CD4-positive, CD25-positive, alpha-beta regulatory T cell (primary cell): ENCODE measurements around the gene PHACTR1. TPM values are rescaled to one million over a fixed set of nuclear protein-coding genes. Genes with fewer than 3 reads are reported as not detected.

Experiments
- ATAC-seq, 2 donors: fragments of 150-1000 bp; cut with Tn5 transposase; one replicate each; pipeline ENCODE4 v1.10.0; 2021; ENCODE audit warnings: low read depth in 2 of 2, moderate number of reproducible peaks in 2 of 2, moderate library complexity in 1 of 2
- DNase-seq, 3 donors: peaks; one replicate each; pipeline versions ENCODE4 v3.0.0 to v3.0.0-alpha.2; 2012 to 2022; ENCODE audit warnings: mixed read lengths in 1 of 3
- H3K27ac ChIP-seq: one replicate; pipeline ENCODE4 v1.7.0; 2013; ENCODE audit warnings: mild to moderate bottlenecking, low read length; ENCODE audit not compliant: insufficient read depth, poor library complexity, severe bottlenecking
- H3K27me3 ChIP-seq: one replicate; pipeline ENCODE4 v1.7.0; 2013; ENCODE audit warnings: low read length; ENCODE audit not compliant: control insufficient read depth, insufficient read depth
- H3K36me3 ChIP-seq: one replicate; pipeline ENCODE4 v1.7.0; 2013; ENCODE audit warnings: mild to moderate bottlenecking, low read length, moderate library complexity; ENCODE audit not compliant: control insufficient read depth, insufficient read depth
- H3K4me1 ChIP-seq: 2 replicates; pipeline ENCODE4 v1.7.0; 2013; ENCODE audit warnings: mild to moderate bottlenecking, low read length; ENCODE audit not compliant: insufficient read depth, control insufficient read depth, poor library complexity, severe bottlenecking
- H3K4me3 ChIP-seq: one replicate; pipeline ENCODE4 v1.7.0; 2013; ENCODE audit warnings: low read depth, mild to moderate bottlenecking, low read length, moderate library complexity
- H3K9me3 ChIP-seq, 2 experiments: 1 replicate in 1 of 2; 2 replicates in 1 of 2; pipeline ENCODE4 v1.7.0; 2013; ENCODE audit warnings: low read length in 2 of 2, mild to moderate bottlenecking in 1 of 2, moderate library complexity in 1 of 2; ENCODE audit not compliant: control insufficient read depth in 2 of 2
- H3K27ac Mint-ChIP-seq, 3 donors: one replicate each; pipeline ENCODE4 v1.8.0; 2020 to 2022; ENCODE audit warnings: mild to moderate bottlenecking in 3 of 3, mixed read lengths in 3 of 3, moderate library complexity in 2 of 3
- H3K27me3 Mint-ChIP-seq: one replicate; pipeline ENCODE4 v1.8.0; 2022; ENCODE audit warnings: mild to moderate bottlenecking, mixed read lengths
- H3K36me3 Mint-ChIP-seq: one replicate; pipeline ENCODE4 v1.8.0; 2020; ENCODE audit warnings: mixed read lengths
- H3K4me1 Mint-ChIP-seq, 4 donors: one replicate each; pipeline ENCODE4 v1.8.0; 2020 to 2022; ENCODE audit warnings: mixed read lengths in 4 of 4, mild to moderate bottlenecking in 1 of 4
- H3K4me3 Mint-ChIP-seq, 4 donors: one replicate each; pipeline ENCODE4 v1.8.0; 2020 to 2022; ENCODE audit warnings: mild to moderate bottlenecking in 4 of 4, mixed read lengths in 4 of 4, moderate library complexity in 3 of 4
- H3K9me3 Mint-ChIP-seq, 7 donors: one replicate each; pipeline ENCODE4 v1.8.0; 2020 to 2022; ENCODE audit warnings: mixed read lengths in 7 of 7, mild to moderate bottlenecking in 3 of 7, moderate library complexity in 2 of 7
- polyA plus RNA-seq, 4 donors: library from polyadenylated mRNA; unstranded; fragments of 300-500 nt; fragmentation: Illumina TruSeq; gene quantifications; one replicate each; pipeline ENCODE4 v1.2.3, GENCODE V29; 2021
- total RNA-seq: library from RNA; stranded (reverse); gene quantifications from one replicate; pipeline ENCODE4 v1.2.3, GENCODE V29; 2022

PHACTR1 gene
- total and polyA plus RNA-seq, 5 donors from 2014 or later = 0.28 to 1.6 (median 0.38) TPM

GRCh38 chr6:12818324-12818723, 101.8 kb downstream of the PHACTR1 start:
- Mint-ChIP-seq H3K27me3 (peaks cover 33% of the 10 kb centered on the region), H3K27ac (no peak overlapping the region), H3K9me3 (peaks cover 0 to 3% (median 0%) of the 10 kb centered on the region in 7 donors), H3K4me3 (no peak overlapping the region), H3K36me3 (no peaks in the 10 kb centered on the region), H3K4me1 (no peaks in the 10 kb centered on the region)
- no peaks in the 10 kb centered on the region for H3K4me1 ChIP-seq
- no peak overlapping the region for H3K27ac ChIP-seq
- no peaks in the 10 kb centered on the region for H3K36me3 ChIP-seq
- H3K4me3 ChIP-seq = no peak overlapping the region
- H3K9me3 ChIP-seq = no peaks in the 10 kb centered on the region
- ATAC-seq = no peak
- H3K27me3 ChIP-seq = peaks cover 4% of the 10 kb centered on the region
- DNase-seq = no peak

GRCh38 chr6:12823847-12824246, 107.3 kb downstream of the PHACTR1 start:
- DNase-seq (no peak), ATAC-seq (no peak)
- Histone ChIP-seq H3K36me3 (no peaks in the 10 kb centered on the region), H3K4me3 (no peak overlapping the region), H3K9me3 (no peaks in the 10 kb centered on the region), H3K4me1 (no peaks in the 10 kb centered on the region), H3K27ac (no peak overlapping the region), H3K27me3 (peaks cover 4% of the 10 kb centered on the region)
- no peak overlapping the region for H3K4me3 Mint-ChIP-seq
- no peaks in the 10 kb centered on the region for H3K4me1 Mint-ChIP-seq
- peaks cover 20% of the 10 kb centered on the region for H3K27me3 Mint-ChIP-seq
- no peak overlapping the region for H3K27ac Mint-ChIP-seq
- H3K36me3 Mint-ChIP-seq = no peaks in the 10 kb centered on the region
- H3K9me3 Mint-ChIP-seq = peaks cover 0 to 3% (median 0%) of the 10 kb centered on the region in 7 donors

- Mint-ChIP-seq H3K36me3 (no peaks in the 10 kb centered on the region), H3K4me3 (no peak overlapping the region)
- ATAC-seq = no peak
Observed at GRCh38 chr6:12826584-12826983, 110.0 kb downstream of the PHACTR1 start.

GRCh38 chr6:12827921-12828320, 111.4 kb downstream of the PHACTR1 start:
- DNase-seq = no peak
- no peak for ATAC-seq
- Histone ChIP-seq H3K4me1 (no peaks in the 10 kb centered on the region), H3K36me3 (no peaks in the 10 kb centered on the region), H3K27ac (no peak overlapping the region), H3K9me3 (no peaks in the 10 kb centered on the region), H3K4me3 (no peak overlapping the region), H3K27me3 (no peaks in the 10 kb centered on the region)
- Mint-ChIP-seq H3K4me1 (peaks cover 0 to 2% (median 0%) of the 10 kb centered on the region in 4 donors), H3K27me3 (peaks cover 4% of the 10 kb centered on the region), H3K9me3 (no peaks in the 10 kb centered on the region), H3K4me3 (no peak overlapping the region), H3K36me3 (no peaks in the 10 kb centered on the region), H3K27ac (no peak overlapping the region)

More at GRCh38 chr6:12826584-12826983, 110.0 kb downstream of the PHACTR1 start:
- H3K27me3 Mint-ChIP-seq = peaks cover 16% of the 10 kb centered on the region
- no peaks in the 10 kb centered on the region for H3K4me1 ChIP-seq
- no peaks in the 10 kb centered on the region for H3K27me3 ChIP-seq
- H3K36me3 ChIP-seq = no peaks in the 10 kb centered on the region
- no peaks in the 10 kb centered on the region for H3K9me3 ChIP-seq
- peaks cover 0 to 2% (median 0%) of the 10 kb centered on the region in 4 donors for H3K4me1 Mint-ChIP-seq
- DNase-seq = no peak
- no peak overlapping the region for H3K4me3 ChIP-seq
- H3K9me3 Mint-ChIP-seq = peaks cover 0 to 3% (median 0%) of the 10 kb centered on the region in 7 donors
- no peak overlapping the region for H3K27ac ChIP-seq
- H3K27ac Mint-ChIP-seq = no peak overlapping the region

- DNase-seq (no peak), ATAC-seq (no peak)
- Mint-ChIP-seq H3K9me3 (peaks cover 0 to 5% (median 2%) of the 10 kb centered on the region in 7 donors), H3K36me3 (no peaks in the 10 kb centered on the region), H3K27me3 (peaks cover 12% of the 10 kb centered on the region), H3K4me1 (peaks cover 0 to 2% (median 0%) of the 10 kb centered on the region in 4 donors), H3K4me3 (no peak overlapping the region), H3K27ac (no peak overlapping the region)
- H3K27me3 ChIP-seq = no peaks in the 10 kb centered on the region
- no peaks in the 10 kb centered on the region for H3K36me3 ChIP-seq
- H3K27ac ChIP-seq = no peak overlapping the region
- H3K9me3 ChIP-seq = no peaks in the 10 kb centered on the region
- H3K4me3 ChIP-seq = no peak overlapping the region
- no peaks in the 10 kb centered on the region for H3K4me1 ChIP-seq
Observed at GRCh38 chr6:12832226-12832735, 115.7 kb downstream of the PHACTR1 start.

- Histone ChIP-seq H3K4me1 (no peaks in the 10 kb centered on the region), H3K4me3 (no peak overlapping the region), H3K9me3 (peaks cover 2 to 6% of the 10 kb centered on the region in 2 experiments), H3K36me3 (no peaks in the 10 kb centered on the region), H3K27me3 (no peaks in the 10 kb centered on the region), H3K27ac (no peak overlapping the region)
- DNase-seq (no peak), ATAC-seq (no peak)
- Mint-ChIP-seq H3K4me3 (no peak overlapping the region), H3K36me3 (no peaks in the 10 kb centered on the region), H3K9me3 (peaks cover 0 to 8% (median 3%) of the 10 kb centered on the region in 7 donors), H3K27me3 (peaks cover 7% of the 10 kb centered on the region), H3K4me1 (no peaks in the 10 kb centered on the region), H3K27ac (no peak overlapping the region)
Observed at GRCh38 chr6:12836009-12836408, 119.4 kb downstream of the PHACTR1 start.

- no peaks in the 10 kb centered on the region for H3K27me3 Mint-ChIP-seq
- ATAC-seq = no peak
- Histone ChIP-seq H3K9me3 (peaks cover 2 to 6% of the 10 kb centered on the region in 2 experiments), H3K36me3 (no peaks in the 10 kb centered on the region), H3K27me3 (no peaks in the 10 kb centered on the region), H3K4me3 (no peak overlapping the region), H3K4me1 (no peaks in the 10 kb centered on the region), H3K27ac (no peak overlapping the region)
- DNase-seq = no peak
- no peak overlapping the region for H3K4me3 Mint-ChIP-seq
- H3K4me1 Mint-ChIP-seq = no peaks in the 10 kb centered on the region
- H3K27ac Mint-ChIP-seq = no peak overlapping the region
- peaks cover 0 to 7% (median 1%) of the 10 kb centered on the region in 7 donors for H3K9me3 Mint-ChIP-seq
- H3K36me3 Mint-ChIP-seq = no peaks in the 10 kb centered on the region
Observed at GRCh38 chr6:12841619-12842018, 125.1 kb downstream of the PHACTR1 start.

GRCh38 chr6:12842114-12842513, 125.5 kb downstream of the PHACTR1 start:
- no peaks in the 10 kb centered on the region for H3K36me3 Mint-ChIP-seq
- no peaks in the 10 kb centered on the region for H3K4me1 Mint-ChIP-seq
- Histone ChIP-seq H3K4me1 (no peaks in the 10 kb centered on the region), H3K4me3 (no peak overlapping the region), H3K9me3 (peaks cover 2 to 6% of the 10 kb centered on the region in 2 experiments), H3K36me3 (no peaks in the 10 kb centered on the region), H3K27ac (no peak overlapping the region), H3K27me3 (no peaks in the 10 kb centered on the region)
- ATAC-seq (no peak), DNase-seq (no peak)
- H3K27me3 Mint-ChIP-seq = no peaks in the 10 kb centered on the region
- peaks cover 0 to 4% (median 1%) of the 10 kb centered on the region in 7 donors for H3K9me3 Mint-ChIP-seq
- H3K27ac Mint-ChIP-seq = no peak overlapping the region
- no peak overlapping the region for H3K4me3 Mint-ChIP-seq
